Heart left ventricle (tissue), 13 donors: ENCODE data around the gene FRS2.

ENCODE experiments used
- CTCF ChIP-seq, 12 donors: fragments of 200-600 bp; sonication (generic) in 4 of 12; IDR thresholded peaks; one replicate each; pipeline versions ENCODE4 v1.5.0 to v1.8.0; 2018 to 2022; ENCODE audit warnings: antibody characterized with exemption in 12 of 12, mild to moderate bottlenecking in 5 of 12
- POLR2A ChIP-seq, 2 donors: fragments of 450-650 bp; IDR thresholded peaks; one replicate each; pipeline ENCODE4 v1.6.1; 2017; ENCODE audit warnings: antibody characterized with exemption in 2 of 2, mild to moderate bottlenecking in 2 of 2, moderate library complexity in 2 of 2
- donor health status: ischemic (EF 13 %, LVEDD 7.1; RV severe dilation, severe dysfunction).
- donor health status: DM: no; HTN: yes; CAD: no.
- donor health status: DM: no; HTN: no; CAD: no.
- donor health status: ischemic (EF 25% LVEDD 6.9; RV normal size, moderate dysfunction).
- donor health status: ischemic (EF 25% LVEDD 5.7; RV mildly dilated, moderate dysfunction).
- donor health status: ischemic (EF 35%, LVEDD 5.7; RV mildly dilated, moderate dysfunction).
- donor health status: nonischemic (EF 11% LVEDD 7.7; RV severe dilation, severe dysfunction).
- donor health status: DM: yes; HTN: yes; CAD: no.
- donor health status: PGD.
- donor health status: ischemic (EF 29% LVEDD 5.4; RV normal size, mild dysfunction).
- donor health status: nonischemic (EF 23%, LVEDD 6.1; RV moderate dilation, normal function).

GRCh38 chr12:69456239-69456638 lies 13.9 kb upstream of the FRS2 start:
- TF ChIP-seq CTCF (IDR thresholded peaks at IDR 0.05) (no peak), POLR2A (IDR thresholded peaks at IDR 0.05) (no peak)
